NOMO-1 treated with DMSO at 0.1 percent for 48 hours (cell line): Measurements from ENCODE around the gene TMEM41B.
"Not testable (repeated sequence)": the region's sequence is repeated elsewhere in the genome, so short reads cannot be mapped to it uniquely, and the experiment has no call there.

Experiments used
- DNase-seq: peaks from one replicate; lab custom pipeline; 2025; ENCODE audit not compliant: unreplicated experiment; lab: John Stamatoyannopoulos, UW

Gene TMEM41B

DNA sequence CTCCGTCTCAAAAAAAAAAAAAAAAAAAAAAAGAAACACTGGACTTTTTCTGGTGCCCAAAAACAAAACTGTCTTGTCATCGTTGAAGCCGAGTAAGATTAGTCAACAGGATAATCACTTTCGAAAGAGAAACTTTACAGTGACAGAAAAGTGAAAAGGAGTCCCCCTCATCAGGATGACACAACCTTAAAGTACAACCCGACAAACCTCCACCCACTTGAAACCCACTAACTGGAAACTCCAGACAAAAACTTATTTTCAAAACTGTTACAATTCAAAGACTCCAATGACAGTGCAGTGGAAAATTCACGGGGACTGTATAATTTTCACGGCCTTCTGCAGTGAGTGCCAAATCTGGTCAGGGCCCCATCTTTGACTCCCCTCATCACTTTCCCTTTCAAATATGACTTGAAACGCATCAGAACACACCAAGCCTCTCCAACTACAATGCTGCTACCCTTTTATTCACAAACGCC lies 50.5 kb downstream of the TMEM41B start:
- DNase-seq = peak; percentile 89

DNA sequence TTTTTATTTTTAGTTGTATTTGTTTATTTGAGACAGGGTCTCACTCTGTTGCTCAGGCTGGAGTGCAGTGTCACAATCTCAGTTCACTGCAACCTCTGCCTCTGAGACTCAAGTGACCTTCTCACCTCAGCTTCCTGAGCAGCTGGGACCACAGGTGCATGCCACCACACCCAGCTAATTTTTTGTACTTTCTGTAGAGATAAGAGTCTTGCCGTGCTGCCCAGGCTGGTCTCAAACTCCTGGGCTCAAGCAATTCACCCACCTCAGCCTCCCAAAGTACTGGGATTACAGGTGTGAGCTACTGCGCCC lies 53.6 kb downstream of the TMEM41B start:
- not testable (repeated sequence) for DNase-seq

DNA sequence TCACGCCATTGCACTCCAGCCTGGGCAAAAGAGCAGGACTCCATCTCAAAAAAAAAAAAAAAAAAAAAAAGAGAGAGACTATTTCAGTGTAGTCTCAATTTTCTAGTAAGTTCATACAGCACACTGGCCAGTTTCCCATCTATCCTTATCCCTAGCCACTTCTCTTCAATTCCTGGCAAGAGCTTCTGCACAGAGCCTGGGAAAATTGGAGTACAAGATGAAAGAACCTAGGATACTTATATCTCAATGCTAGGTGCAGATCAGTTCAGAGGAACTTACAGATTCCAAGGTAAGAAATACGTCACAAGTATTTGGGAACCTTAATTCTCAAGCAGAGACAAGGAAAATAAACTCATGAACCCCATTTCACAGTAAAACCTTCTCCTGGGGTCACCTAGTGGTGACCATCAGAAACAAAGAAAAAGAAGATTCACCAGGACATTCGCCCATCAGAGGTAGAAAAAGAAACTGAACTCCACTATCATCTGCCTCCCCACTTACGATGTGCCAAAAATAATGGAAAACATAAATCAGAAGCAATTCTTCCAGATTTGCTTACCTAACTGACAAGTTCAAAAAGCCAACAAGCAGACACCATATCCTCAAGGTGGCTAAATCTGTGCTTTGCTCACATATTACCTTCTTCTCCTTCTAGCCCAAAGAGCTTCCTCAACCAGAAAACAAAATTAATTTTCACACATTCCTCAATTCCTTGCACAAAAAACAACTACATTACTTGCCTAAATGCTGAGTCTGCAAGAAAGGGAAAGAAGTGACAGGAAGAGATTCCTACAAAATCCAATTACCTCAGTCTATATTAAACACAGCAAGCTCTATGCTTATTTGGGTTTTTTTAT lies 54.2 kb downstream of the TMEM41B start:
- no peak for DNase-seq

DNA sequence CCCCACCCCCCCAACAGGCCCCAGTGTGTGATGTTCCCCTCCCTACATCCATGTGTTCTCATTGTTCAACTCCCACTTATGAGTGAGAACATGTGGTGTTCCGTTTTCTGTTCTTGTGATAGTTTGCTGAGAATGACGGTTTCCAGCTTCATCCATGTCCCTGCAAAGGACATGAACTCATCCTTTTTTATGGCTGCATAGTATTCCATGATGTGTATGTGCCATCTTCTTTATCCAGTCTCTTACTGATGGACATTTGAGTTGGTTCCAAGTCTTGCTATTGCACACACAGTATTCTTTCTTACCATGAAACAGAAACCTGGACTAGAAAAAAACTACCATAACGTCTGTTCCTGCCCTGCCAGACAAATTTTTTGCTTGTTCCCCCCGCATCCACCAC lies 56.1 kb downstream of the TMEM41B start:
- not testable (repeated sequence) for DNase-seq

DNA sequence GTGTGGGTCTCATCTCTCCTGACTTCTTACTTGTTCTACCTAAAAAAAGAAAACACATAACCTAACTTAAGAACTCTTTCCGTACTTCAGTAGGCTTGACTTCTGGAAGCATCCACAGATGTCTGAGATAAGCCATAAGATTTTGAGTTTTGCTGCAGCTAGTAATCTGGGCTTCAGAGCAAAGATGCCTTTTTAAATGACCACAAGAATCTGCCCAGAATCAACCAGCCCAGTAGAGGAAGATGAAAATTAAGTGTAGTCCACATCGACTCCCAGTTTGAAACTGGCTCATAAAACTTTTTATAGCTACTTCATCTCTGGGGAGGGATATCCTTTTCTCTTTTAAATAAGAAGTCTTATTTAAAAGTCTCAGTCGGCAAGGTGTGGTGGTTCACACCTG lies 60.0 kb downstream of the TMEM41B start:
- DNase-seq = no peak

DNA sequence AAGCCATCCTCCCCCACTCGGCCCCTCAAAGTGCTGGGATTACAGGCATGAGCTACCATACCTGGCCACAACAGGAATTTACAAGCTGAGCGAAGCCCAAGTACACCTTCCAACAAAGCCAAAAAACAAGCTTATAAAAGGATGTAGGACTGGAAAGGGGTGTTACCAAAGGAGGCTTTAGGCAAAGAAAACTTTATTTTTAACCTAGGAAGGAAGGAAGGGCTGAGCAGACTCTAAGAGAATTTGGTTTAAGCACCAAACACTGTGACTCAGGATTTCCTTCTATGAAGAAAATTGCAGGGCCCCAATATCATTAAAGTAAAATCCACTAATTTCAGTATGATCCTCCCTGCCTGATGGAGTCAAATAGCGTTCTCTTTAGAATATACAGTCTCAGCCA lies 61.3 kb downstream of the TMEM41B start:
- no peak for DNase-seq

DNA sequence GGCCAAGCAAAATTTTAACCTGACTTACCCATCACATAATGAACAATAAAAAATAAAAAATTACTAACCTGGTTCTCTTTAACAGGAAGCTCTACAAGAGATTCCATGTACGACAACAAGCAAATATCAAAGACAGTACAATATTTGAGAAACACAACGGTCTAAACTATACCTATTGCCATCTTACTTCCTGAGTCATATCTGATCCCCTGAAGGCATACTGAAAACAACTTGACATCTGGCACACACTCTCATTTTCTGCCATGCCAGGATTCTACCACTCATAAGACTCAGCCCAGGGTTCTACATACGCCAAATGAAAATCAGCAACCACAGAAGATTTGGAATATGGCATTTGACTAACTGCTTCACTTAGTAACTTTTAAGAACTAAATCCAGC lies 63.1 kb downstream of the TMEM41B start:
- DNase-seq = no peak

DNA sequence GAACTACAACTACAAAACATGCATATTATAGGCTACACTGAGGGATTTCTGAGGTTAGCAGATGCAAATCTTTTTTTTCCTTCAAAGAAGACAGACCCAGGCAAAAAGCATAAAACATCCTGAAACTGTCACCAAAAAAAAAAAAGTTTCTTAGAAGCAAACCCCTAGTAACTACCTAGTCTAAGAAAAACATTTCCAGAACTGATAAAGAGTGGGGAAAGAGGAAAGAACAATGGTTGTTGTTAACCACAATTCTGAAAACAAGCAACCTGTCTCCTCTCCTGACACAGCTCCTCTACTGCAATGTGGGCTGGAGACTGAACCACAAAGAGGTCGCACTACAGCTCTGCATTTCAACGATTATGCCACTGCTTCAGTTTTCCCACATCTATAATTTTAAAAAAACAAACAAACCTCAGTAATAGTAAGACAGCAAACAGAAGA lies 64.2 kb downstream of the TMEM41B start:
- peak; percentile 36 for DNase-seq

DNA sequence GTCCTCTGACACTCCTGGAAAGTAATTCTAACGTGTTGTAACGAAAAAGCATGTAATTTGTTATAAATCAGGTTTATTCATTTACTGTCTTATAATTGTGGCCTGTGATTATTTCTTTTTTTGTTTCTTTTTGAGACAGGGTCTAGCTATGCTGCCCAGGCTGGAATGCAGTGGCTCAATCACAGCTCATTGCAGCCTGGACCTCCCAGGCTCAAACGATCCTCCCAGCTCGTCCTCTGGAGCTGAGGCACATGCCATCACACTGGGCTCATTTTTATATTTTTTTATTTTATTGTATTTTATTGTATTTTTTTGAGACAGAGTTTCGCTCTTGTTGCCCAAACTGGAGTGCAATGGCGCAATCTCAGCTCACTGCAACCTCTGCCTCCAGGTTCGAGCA lies 65.1 kb downstream of the TMEM41B start:
- no peak for DNase-seq

DNA sequence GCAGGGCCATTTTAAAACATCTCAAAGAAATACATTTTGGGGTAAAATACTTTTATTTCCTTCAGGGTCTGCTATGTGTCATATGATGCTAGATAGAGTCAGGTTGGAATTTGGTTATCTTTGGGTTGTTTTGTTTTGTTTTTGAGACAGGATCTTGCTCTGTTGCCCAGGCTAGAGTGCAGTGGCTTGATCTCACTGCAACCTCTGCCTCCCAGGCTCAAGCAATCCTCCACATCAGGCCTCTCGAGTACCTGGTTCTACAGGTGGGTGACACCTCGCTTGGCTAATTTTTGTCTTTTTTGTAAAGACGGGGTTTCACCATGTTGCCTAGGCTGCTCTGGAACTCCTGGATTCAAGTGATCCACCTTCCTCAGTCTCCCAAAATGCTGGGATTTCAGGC lies 66.5 kb downstream of the TMEM41B start:
- DNase-seq = no peak

DNA sequence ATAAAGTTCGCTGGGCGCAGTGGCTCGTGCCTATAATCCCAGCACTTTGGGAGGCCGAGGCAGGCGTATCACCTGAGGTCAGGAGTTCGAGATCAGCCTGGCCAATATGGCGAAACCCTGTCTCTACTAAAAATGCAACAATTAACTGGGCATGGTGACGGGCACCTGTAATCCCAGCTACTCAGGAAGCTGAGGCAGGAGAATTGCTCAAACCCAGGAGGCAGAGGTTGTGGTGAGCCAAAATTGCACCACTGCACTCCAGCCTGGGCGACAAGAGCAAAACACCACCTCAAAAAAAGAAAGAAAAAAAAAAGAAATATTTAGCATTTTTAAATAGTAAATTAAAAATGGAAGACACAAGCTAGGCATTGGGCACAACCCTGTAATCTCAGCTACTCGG lies 78.2 kb downstream of the TMEM41B start:
- DNase-seq = not testable (repeated sequence)

DNA sequence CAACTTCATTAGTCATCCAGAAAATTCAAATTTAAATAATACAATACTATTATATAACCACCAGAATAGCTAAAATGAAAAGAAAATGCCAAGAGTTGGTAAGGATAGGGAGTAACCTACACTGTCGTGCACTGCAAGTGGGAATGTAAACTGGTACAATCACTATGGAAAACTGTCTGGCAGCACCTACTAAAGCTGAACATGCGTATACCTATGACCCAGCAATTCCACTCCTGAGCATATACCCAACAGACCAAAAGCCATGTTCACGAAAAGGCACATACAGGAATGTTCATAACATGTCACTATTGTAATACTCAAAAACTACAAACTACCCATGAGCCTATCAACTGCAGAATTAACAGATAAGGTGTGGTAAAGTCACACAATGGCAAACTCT lies 81.9 kb downstream of the TMEM41B start:
- DNase-seq = no peak

DNA sequence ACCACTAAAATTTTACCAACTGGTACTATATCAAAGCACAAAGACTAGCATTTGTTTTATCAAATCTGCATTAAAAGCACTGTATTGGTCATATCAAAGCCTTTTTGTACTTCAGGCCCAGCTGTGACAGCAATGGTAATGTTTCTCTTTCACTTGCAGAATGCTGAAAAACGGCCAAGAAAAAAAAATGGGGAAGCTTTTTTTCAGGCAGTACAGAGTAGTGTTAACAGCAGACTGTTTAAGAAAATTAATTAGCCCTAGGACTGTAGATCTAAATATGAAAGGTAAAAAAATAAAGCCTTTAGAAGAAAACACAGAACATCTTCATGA lies 82.6 kb downstream of the TMEM41B start:
- DNase-seq = peak; percentile 74
